Adrenal gland (tissue), 12 donors: Measurements from ENCODE around the gene RAI14. TPM values are rescaled to one million over a fixed set of nuclear protein-coding genes. Genes with fewer than 3 reads are reported as not detected.

Experiments
- DNase-seq, 7 donors: peaks; one replicate each; pipeline ENCODE4 v3.0.0-alpha.2; 2019 to 2020
- H3K27ac ChIP-seq, 5 donors: fragments of 200-600 bp; sonication (generic) in 4 of 5; 1 replicate in 3 of 5; 2 replicates in 2 of 5; pipeline versions ENCODE4 v1.5.1 to v1.8.0; 2016 to 2020; ENCODE audit warnings: mild to moderate bottlenecking in 1 of 5
- H3K27me3 ChIP-seq: fragments of 200-600 bp; 2 replicates; pipeline ENCODE4 v1.8.0; 2021
- H3K36me3 ChIP-seq, 2 donors: fragments of 200-600 bp; replicated peaks in 1 of 2; 1 replicate in 1 of 2; 2 replicates in 1 of 2; pipeline versions ENCODE4 v1.5.1 to v1.8.0; 2018 to 2022
- H3K4me1 ChIP-seq, 2 donors: fragments of 200-600 bp; replicated peaks in 1 of 2; 1 replicate in 1 of 2; 2 replicates in 1 of 2; pipeline versions ENCODE4 v1.5.1 to v1.8.0; 2018 to 2021
- H3K4me3 ChIP-seq, 4 donors: fragments of 200-600 bp; sonication (generic) in 3 of 4; one replicate each; pipeline ENCODE4 v1.5.1; 2016 to 2018
- H3K9me3 ChIP-seq, 3 donors: fragments of 200-600 bp; sonication (generic) in 1 of 3; replicated peaks in 1 of 3; 1 replicate in 2 of 3; 2 replicates in 1 of 3; pipeline versions ENCODE4 v1.5.1 to v1.8.0; 2016 to 2021
- POLR2A ChIP-seq, 2 donors: fragments of 450-650 bp; IDR thresholded peaks; one replicate each; pipeline ENCODE4 v1.6.1; 2017; ENCODE audit warnings: antibody characterized with exemption in 2 of 2, mild to moderate bottlenecking in 2 of 2, moderate library complexity in 1 of 2
- intact Hi-C, 2 donors: fragments of 100-400 bp; cut with DNase I; formaldehyde crosslinking; loops; one replicate each; pipeline versions ENCODE4 v1.14.1 to v1.15.0; 2022 to 2023
- polyA plus RNA-seq, 3 donors: library from polyadenylated mRNA; stranded (reverse); fragments of 200-250 nt in 2 of 3; fragments of 350-450 nt in 1 of 3; fragmentation: Illumina TruSeq in 1 of 3; extraction: RNeasy Lipid Tissue Mini Kit (QIAGEN cat#74804) in 1 of 3; gene quantifications; one replicate each; pipeline ENCODE4 v1.2.3, GENCODE V29; 2013 to 2014
- total RNA-seq, 9 donors: library from RNA; depleted of rRNA in 4 of 9; stranded (reverse); fragments of >200 nt in 4 of 9; fragments of 120-200 nt in 1 of 9; fragmentation: NEBNext Ultra II Directional in 1 of 9; extraction: Animal tissue kit (Norgen Biotek cat#: 25700) in 1 of 9; gene quantifications; one replicate each; pipeline versions ENCODE4 v1.1.0 to v1.2.4, GENCODE V29; 2013 to 2023
- TF ChIP-seq, protein P1 (sequence below), 6 experiments: fragments of 450-650 bp in 4 of 6; fragments of 200-600 bp in 2 of 6; sonication (generic) in 1 of 6; IDR thresholded peaks; 1 replicate in 5 of 6; 2 replicates in 1 of 6; pipeline versions ENCODE4 v1.5.1 to v1.8.0; 2016 to 2021; ENCODE audit warnings: antibody characterized with exemption in 6 of 6, mild to moderate bottlenecking in 2 of 6, moderate library complexity in 1 of 6
- donor health status: healthy with polysubstance abuse.
- donor health status: Bipolar disorder and iron deficiency.
- donor health status: DM: yes; HTN: yes; CAD: no.
- donor health status: DM: no; HTN: no; CAD: no.
- donor health status: DM: no; HTN: no; CAD: no.
- donor health status: DM: yes; HTN: yes; CAD: no.

RAI14 gene
- total and polyA plus RNA-seq, 12 donors, result 9.1 to 158 (median 28.5) TPM

DNA sequence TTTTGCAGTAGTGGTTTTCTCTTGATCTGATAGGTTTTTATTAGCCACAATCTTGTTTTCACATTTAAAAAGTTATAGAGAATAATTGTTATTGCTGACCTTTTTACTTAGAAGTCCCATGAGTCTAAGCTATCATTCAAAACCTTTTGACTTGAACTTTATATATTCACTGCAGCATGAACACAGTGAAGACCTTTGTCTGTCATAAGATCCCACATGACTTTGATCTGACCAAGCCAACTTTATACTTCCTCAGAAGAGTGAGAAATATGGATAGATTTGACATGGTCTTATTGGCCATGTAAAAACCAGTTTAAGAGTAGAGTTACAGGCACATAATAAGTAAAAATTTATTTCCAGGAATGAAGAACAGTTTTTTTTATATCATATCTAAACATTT lies 225.1 kb downstream of the RAI14 start:
- intact Hi-C loops, result no loop called here
- Histone ChIP-seq H3K4me1 (peaks cover 0 to 3% of the 10 kb centered on the region in 2 donors), H3K36me3 (no peaks in the 10 kb centered on the region), H3K27me3 (no peaks in the 10 kb centered on the region), H3K4me3 (no peak overlapping the region), H3K9me3 (peaks cover 0 to 5% (median 2%) of the 10 kb centered on the region in 3 donors), H3K27ac (no peak overlapping the region)
- no peak for DNase-seq
- TF ChIP-seq POLR2A (IDR thresholded peaks at IDR 0.05), result no peak
- TF ChIP-seq, protein P1, sequence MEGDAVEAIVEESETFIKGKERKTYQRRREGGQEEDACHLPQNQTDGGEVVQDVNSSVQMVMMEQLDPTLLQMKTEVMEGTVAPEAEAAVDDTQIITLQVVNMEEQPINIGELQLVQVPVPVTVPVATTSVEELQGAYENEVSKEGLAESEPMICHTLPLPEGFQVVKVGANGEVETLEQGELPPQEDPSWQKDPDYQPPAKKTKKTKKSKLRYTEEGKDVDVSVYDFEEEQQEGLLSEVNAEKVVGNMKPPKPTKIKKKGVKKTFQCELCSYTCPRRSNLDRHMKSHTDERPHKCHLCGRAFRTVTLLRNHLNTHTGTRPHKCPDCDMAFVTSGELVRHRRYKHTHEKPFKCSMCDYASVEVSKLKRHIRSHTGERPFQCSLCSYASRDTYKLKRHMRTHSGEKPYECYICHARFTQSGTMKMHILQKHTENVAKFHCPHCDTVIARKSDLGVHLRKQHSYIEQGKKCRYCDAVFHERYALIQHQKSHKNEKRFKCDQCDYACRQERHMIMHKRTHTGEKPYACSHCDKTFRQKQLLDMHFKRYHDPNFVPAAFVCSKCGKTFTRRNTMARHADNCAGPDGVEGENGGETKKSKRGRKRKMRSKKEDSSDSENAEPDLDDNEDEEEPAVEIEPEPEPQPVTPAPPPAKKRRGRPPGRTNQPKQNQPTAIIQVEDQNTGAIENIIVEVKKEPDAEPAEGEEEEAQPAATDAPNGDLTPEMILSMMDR (IDR thresholded peaks at IDR 0.05), result no peak

Other genes with a start within 250 kb of the RAI14 start
- 1 to 10 TPM in 6 of 9 donors, under 1 TPM in 1, not detected in 2; 0.83 to 4.8 (median 3.4) TPM for gene TTC23L, start 182.8 kb downstream of the RAI14 start, total RNA-seq
- gene TTC23L, start 182.8 kb downstream of the RAI14 start, polyA plus RNA-seq, result 1 to 10 TPM in 2 of 3 donors, under 1 TPM in 1; 0.40 to 4.8 (median 1.0) TPM